GM18867 (cell line): ENCODE measurements around the gene PHF21B.
"Not testable (repeated sequence)": the region's sequence is repeated elsewhere in the genome, so short reads cannot be mapped to it uniquely, and the experiment has no call there.

Experiments used
- ATAC-seq: cut with Tn5 transposase; IDR thresholded peaks from one replicate; pipeline ENCODE4 v1.9.1; 2021; ENCODE audit warnings: mild to moderate bottlenecking, moderate library complexity; ENCODE audit not compliant: unreplicated experiment

The PHF21B gene

GRCh38 chr22:45009606-45010531, at the start of gene PHF21B:
TSS of gene PHF21B (minus strand) at chr22:45010005. CDS start at chr22:45009549, 456 bp downstream.
- no peak for ATAC-seq

GRCh38 chr22:45059296-45059695, 49.5 kb upstream of the PHF21B start:
- ATAC-seq: no peak

GRCh38 chr22:45058622-45058912, 48.8 kb upstream of the PHF21B start:
- ATAC-seq: no peak

GRCh38 chr22:45055936-45056335, 46.1 kb upstream of the PHF21B start:
- ATAC-seq: no peak

- no peak for ATAC-seq
These were observed 43.8 kb upstream of the PHF21B start for GRCh38 chr22:45053571-45053970.

- ATAC-seq: no peak
These were observed 43.3 kb upstream of the PHF21B start for GRCh38 chr22:45053094-45053493.

GRCh38 chr22:45052665-45053064, 42.9 kb upstream of the PHF21B start:
- not testable (repeated sequence) for ATAC-seq

GRCh38 chr22:45051946-45052345, 42.1 kb upstream of the PHF21B start:
- no peak for ATAC-seq

GRCh38 chr22:45051419-45051818, 41.6 kb upstream of the PHF21B start:
- ATAC-seq: no peak

- ATAC-seq: no peak
These were observed 37.5 kb upstream of the PHF21B start for GRCh38 chr22:45047260-45047659.

- ATAC-seq: no peak
These were observed 35.4 kb upstream of the PHF21B start for GRCh38 chr22:45045208-45045607.

GRCh38 chr22:45042263-45042662, 32.5 kb upstream of the PHF21B start:
- no peak for ATAC-seq

- ATAC-seq: no peak
These were observed 29.3 kb upstream of the PHF21B start for GRCh38 chr22:45039133-45039532.

- no peak for ATAC-seq
These were observed 26.3 kb upstream of the PHF21B start for GRCh38 chr22:45036154-45036553.

GRCh38 chr22:45034821-45035220, 25.0 kb upstream of the PHF21B start:
- ATAC-seq: no peak

- ATAC-seq: no peak
These were observed 24.4 kb upstream of the PHF21B start for GRCh38 chr22:45034156-45034555.

- no peak for ATAC-seq
These were observed 23.3 kb upstream of the PHF21B start for GRCh38 chr22:45033136-45033535.

GRCh38 chr22:45031629-45032403, 22.0 kb upstream of the PHF21B start:
- no peak for ATAC-seq

- ATAC-seq: no peak
These were observed 19.7 kb upstream of the PHF21B start for GRCh38 chr22:45029501-45029900.

- no peak for ATAC-seq
These were observed 16.7 kb upstream of the PHF21B start for GRCh38 chr22:45026511-45026910.

GRCh38 chr22:45023431-45023830, 13.6 kb upstream of the PHF21B start:
- ATAC-seq: no peak
